ENCODE data around the gene ARHGAP5.
A peak's percentile ranks its signal among the peaks of the same experiment; 100 is the strongest.

Gene ARHGAP5

GRCh38 chr14:32190673-32191072 is 113.6 kb downstream of the ARHGAP5 start:
- DNase-seq: peak; percentile 19

- no peak for DNase-seq
Observed at GRCh38 chr14:32192712-32193373, 115.7 kb downstream of the ARHGAP5 start.

- DNase-seq: no peak
Observed at GRCh38 chr14:32193532-32193931, 116.4 kb downstream of the ARHGAP5 start.

GRCh38 chr14:32195636-32196035 is 118.5 kb downstream of the ARHGAP5 start:
- no peak for DNase-seq

- DNase-seq: no peak
Observed at GRCh38 chr14:32197919-32198318, 120.8 kb downstream of the ARHGAP5 start.

GRCh38 chr14:32200368-32201192 is 123.5 kb downstream of the ARHGAP5 start:
- DNase-seq: peak; percentile 69

GRCh38 chr14:32201193-32201815 is 124.2 kb downstream of the ARHGAP5 start:
- no peak for DNase-seq

- no peak for DNase-seq
Observed at GRCh38 chr14:32201816-32202490, 124.8 kb downstream of the ARHGAP5 start, which contains the start of gene RNU6-7. RNU6-7 (plus strand) TSS chr14:32202045.

- DNase-seq: no peak
Observed at GRCh38 chr14:32202491-32202997, 125.4 kb downstream of the ARHGAP5 start.

GRCh38 chr14:32202998-32203882 is 126.1 kb downstream of the ARHGAP5 start, which contains the start of gene RNU6-8:
RNU6-8 (minus strand) TSS chr14:32203269.
- peak; percentile 30 for DNase-seq

GRCh38 chr14:32203928-32204357 is 126.8 kb downstream of the ARHGAP5 start:
- no peak for DNase-seq

- no peak for DNase-seq
Observed at GRCh38 chr14:32205554-32205953, 128.4 kb downstream of the ARHGAP5 start.

- peak; percentile 92 for DNase-seq
Observed at GRCh38 chr14:32205984-32206383, 128.9 kb downstream of the ARHGAP5 start.

- DNase-seq: no peak
Observed at GRCh38 chr14:32206552-32206951, 129.4 kb downstream of the ARHGAP5 start.

GRCh38 chr14:32208490-32208889 is 131.4 kb downstream of the ARHGAP5 start:
- DNase-seq: no peak
